Stimulated activated CD4-positive, alpha-beta T cell treated with anti-CD3 and anti-CD28 coated beads, TNF-alpha, amount 100 ng/mL, for 1 hour (primary cell): Measurements from ENCODE around the gene FREM3.
"Not testable (repeated sequence)": the region's sequence is repeated elsewhere in the genome, so short reads cannot be mapped to it uniquely, and the experiment has no call there.

Source experiments
- DNase-seq, 3 donors: peaks; one replicate each; pipeline ENCODE4 v3.0.0-alpha.2; 2020; ENCODE audit warnings: low read depth in 3 of 3, low spot score in 1 of 3

FREM3 gene

DNA sequence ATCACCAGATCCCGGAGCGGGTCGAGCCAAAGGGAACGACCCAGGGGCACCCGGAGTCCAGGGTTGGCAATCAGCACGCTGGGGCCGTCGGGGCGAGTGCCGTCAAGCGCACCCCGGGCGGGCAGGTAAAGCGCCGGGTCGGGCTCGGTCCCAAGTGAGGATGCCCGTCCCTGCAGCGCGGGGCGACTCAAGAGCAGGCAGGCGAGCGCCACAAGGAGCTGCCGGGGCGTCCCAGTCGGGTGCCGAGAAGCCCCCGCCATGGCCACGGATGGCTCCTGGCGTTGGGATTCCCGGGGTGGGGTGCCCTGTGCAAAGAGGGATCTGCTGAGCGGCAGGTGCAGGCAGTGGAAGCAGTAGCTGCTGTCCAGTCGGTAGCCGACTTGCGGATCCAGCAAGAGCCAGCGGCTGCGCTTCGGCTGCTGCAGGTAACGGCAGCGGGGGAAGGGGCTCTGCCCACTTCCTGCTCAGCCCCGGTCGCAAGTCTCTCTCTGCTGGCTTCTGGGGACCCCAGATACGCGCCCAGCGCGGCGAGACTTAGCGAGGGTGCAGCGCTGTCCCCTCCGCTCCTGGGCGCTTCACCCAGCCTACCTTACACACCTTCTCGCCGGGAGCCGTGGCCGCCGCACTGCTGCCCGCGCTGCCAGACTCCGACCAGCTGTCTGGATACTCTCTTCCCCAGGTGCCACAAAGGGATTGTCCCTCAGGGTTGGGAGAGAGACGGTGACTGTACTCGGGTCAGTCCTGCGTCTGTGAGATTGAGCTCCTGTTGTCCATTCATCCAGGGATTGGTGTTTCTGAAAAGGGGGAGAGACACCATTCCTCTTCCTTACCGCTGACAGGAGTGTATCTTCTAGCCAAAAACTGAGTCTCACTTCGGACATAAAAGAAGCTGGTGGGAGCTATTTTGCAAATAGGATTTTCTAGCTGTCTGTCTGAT is at the start of gene FREM3:
FREM3 (minus strand) TSS at position 260 of the 937 bp plus-strand sequence; CDS start at position 260, 0 bp downstream.
- DNase-seq, result no peak

DNA sequence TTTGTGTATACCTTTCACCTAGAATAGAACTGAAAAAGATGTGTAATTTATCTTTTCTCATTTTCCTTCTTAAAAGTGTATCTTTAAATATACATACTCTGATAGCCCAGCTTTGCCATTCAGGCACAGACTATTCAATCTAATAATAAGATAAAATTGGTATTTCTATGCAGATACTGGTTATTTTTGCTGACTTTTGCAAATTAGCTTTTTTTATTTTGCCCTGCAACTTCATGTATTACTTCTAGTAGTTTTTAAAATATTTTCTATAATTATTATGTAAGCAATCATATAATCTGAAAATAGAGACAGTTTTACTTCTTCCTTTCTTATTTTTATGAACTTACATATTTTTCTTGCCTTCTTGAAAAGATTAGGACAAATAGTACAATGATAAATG is 45.4 kb upstream of the FREM3 start:
- DNase-seq, result no peak

DNA sequence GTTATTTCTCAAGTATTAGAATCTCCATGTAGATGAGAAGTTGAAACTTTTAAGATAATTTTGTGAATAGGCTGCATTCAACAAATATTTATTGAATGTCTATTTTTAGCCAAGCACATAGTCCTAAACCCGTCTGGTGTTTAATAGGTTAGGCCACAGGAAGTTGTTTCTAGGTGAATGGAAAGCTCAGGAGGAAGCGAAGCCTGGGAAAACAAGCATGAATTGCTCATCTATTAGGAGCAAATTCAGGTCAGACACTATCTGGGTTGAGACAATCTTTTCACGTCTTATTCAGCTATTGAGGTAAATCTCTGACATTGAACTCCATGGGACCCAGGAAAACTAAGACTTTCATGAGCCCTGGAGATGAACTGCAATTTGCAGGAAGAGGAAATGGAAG is 43.1 kb upstream of the FREM3 start:
- DNase-seq, result no peak

DNA sequence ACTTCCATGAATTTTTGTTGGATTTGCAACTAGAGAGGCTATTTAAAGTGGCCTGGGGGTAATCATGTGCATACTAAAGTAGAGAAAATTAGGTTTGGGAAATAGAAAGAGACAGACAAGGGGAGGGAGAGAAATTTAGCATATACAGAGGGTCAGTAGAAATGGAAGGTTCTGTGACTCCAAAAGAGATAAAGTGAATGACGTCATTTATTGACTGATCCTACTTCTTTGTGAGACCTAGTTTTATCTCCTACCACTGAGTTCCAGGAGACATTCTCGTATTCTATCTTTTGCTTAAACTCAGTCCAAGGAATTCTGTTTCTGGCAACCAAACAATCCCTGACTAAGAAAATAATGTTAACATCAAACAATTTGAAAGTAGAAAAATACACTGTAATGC is 42.4 kb upstream of the FREM3 start:
- DNase-seq, result no peak

DNA sequence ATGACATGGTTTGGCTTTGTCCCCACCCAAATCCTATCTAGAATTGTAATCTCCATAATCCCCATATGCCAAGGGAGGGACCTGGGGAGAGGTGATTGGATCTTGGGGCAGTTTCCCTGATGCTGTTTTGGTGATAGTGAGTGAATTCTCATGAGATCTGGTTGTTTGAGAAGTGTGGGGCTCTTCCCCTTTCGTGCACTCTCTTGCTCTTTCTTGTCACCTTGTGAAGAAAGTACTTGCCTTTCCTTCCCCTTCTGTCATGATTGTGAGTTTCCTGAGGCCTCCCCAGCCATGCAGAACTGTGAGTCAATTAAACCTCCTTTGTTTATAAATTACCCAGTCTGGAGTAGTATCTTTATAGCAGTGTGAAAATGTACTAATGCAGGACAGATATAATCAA is 36.4 kb upstream of the FREM3 start:
- no peak for DNase-seq

DNA sequence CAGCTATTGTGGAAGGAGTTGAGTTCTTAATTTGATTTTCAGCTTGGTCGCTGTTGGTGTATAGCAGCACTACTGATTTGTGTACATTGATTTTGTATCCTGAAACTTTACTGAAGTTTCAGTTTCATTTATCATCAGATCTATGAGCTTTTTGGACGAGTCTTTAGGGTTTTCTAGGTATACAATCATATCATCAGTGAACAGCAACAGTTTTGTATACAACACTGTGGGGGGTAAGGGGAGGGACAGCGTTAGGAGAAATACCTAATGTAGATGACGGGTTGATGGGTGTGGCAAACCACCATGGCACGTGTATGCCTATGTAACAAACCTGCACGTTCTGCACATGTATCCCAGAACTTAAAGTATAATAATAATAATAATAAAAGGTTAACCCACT is 35.6 kb upstream of the FREM3 start:
- not testable (repeated sequence) for DNase-seq

DNA sequence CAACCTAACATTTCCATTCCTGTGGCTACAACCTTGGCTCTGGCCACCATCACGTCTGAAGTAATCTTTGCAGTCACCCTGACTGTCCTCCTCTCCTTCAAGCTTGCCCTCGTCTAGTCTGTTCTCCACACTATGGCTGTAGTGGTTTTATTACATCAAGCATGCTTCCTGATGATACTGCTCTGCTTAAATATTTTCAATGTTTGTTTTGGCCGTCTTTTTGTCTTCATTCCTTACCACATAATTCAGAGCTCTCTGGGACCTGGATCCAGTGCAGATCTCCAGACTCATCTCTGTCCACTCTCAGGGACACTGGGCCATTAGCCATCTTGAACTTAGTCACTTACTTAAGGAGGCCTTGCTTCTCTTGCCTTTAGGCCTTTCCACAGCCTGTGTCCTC is 27.7 kb upstream of the FREM3 start:
- DNase-seq, result no peak

DNA sequence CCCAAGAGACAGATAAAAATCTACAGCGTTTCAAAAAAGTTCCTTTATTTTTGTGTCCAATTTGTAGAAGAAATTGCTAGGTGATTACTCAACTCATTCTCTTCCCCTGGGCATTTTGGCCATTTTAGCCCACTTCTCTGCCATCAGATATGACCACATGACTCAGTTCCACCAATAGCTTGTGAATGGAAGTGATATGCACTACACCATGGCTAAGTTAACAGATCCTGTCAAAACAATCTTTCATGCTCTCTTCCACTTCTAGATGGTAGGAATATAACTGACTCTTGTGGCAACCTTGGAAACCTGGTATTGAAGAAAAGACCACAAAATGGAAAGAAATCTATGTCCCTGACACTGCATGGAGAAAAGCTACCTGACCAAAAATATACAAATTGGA is 26.2 kb upstream of the FREM3 start:
- no peak for DNase-seq

DNA sequence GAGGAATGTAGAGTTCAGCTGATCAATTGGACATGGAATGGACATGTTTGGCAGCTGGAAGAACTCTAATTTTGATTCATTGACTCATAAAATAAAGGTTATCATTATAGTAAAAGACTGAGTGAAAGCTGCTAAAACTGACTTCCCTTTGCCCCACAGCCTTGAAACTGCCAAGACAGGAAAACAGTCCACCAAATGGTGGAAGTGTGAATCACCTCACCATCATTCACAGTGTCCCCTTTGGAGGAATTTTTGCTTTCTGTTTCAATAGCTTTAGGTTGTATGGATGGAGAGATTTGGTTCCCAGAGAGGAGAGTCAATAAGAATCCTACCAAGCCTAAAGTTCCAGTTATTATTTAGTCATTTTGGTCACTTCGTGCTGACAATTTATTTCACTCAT is 20.8 kb upstream of the FREM3 start:
- DNase-seq, result no peak

DNA sequence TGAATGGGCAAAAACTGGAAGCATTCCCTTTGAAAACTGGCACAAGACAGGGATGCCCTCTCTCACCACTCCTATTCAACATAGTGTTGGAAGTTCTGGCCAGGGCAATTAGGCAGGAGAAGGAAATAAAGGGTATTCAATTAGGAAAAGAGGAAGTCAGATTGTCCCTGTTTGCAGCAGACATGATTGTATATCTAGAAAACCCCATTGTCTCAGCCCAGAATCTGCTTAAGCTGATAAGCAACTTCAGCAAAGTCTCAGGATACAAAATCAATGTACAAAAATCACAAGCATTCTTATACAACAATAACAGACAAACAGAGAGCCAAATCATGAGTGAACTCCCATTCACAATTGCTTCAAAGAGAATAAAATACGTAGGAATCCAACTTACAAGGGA is 18.3 kb upstream of the FREM3 start:
- DNase-seq, result not testable (repeated sequence)

DNA sequence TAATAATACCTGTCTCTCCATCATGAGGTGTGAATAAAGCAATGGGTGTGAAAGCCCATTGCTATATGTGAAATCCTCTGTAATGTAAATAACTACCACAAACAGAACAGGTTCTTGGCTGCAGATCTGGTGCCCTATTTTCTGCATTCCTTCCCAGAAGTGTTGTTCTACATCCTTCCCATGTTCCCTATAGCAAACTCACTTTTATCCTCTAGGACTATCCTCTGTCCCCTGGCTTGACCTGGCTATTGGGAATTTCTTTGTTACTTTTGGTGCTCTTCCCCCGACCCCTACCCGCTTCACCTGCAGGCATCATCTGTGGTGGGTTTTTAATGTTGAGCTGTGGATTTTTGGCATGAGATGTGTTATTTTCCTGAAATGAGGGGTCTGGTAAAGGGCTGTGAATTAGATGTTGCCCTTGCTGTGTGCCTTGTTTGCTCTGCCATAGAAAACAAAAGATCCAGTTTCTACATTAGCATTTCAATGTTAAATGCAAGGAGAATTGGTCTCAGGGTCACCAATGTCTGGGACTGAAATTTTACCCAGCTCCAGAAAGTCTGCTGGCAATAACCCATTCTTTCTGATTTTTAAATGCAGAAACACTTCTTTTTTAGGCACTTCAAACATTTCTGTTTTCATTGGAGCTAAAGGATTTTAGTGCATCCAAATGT is 13.6 kb upstream of the FREM3 start:
- no peak for DNase-seq

DNA sequence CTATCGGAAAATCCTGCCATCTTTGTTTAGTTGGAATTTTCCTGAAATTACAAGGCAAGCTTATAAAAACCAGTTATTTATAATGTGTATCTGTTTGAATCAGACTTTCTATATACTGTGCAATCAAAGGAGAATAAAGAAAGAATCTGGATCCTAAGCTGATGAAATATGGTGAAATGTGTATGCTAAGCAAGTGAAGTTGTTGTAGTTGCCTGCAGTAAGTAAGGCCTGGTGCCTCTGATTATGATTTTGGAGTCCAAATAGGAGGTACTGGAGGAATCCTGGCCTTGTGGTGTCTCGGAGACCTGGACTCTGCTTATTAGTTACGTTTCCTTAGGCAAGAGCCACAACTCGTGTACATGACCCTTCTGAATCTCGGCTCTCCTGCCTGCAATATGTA is 13.1 kb upstream of the FREM3 start:
- no peak for DNase-seq

DNA sequence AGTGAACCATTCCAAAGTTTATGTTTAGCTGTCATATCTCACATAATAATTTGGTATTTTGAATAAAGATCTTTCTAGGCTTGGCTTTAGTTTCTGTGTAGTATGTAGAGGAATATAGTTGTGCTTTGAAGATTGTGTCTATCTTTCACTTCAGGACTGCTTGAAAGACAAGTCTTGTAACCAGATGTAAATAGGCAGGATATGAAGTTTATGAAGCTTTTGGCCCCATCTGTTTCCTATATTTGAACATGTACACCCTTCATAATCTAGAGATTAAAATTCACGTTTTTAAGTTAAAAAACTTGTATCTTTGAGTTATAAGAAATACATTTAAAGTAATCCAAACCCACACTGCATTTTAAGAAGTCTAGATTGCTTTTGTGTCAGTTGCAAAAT is 11.7 kb upstream of the FREM3 start:
- DNase-seq, result no peak

DNA sequence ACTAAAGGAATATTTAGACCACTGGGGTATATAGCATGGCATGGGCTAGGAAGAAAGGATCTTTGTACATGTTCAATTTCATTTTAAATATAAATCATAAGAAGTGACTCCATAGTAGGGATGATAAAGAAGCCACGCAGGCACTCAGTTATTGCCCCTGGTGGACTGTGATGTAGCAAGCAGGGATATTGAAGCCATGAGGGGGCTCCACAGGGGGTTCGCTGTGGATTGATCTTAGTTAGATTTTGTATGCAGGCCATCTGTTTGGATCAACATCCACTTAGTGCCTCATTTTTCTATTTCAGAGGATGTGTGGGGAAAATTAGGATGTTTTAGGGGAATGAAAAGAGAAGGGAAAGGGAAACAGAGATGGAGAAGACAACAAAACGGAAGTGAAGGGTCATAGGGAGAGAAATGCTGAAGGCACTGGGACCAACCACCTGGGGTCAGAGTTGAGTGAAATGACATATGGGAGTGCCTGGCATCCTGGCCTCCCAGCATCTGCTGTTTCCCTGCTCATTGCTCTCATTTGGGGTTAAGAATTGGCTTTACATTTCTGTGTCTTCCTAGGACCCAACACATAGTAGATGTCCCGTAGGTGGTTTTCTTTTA is 11.2 kb upstream of the FREM3 start:
- no peak for DNase-seq

DNA sequence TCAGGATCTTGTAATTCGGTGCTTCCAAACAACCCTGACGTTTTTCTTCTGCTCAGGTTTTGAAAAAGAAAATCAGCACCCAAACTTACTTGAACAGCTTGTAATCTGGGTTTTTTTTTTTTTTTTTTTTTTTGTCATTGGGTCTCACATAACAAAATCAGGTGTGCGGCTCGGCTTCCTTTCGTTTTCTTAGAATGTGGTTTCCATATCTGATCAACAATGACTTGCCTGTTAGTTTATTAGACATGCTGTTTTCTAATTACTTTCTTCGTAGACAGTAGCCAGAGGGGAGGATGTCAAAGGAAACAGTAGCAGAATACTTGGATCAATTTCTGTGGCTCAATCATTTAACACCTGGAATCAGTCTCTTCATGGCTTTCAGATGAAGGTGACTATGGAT is 890 bp upstream of the FREM3 start:
- no peak for DNase-seq

DNA sequence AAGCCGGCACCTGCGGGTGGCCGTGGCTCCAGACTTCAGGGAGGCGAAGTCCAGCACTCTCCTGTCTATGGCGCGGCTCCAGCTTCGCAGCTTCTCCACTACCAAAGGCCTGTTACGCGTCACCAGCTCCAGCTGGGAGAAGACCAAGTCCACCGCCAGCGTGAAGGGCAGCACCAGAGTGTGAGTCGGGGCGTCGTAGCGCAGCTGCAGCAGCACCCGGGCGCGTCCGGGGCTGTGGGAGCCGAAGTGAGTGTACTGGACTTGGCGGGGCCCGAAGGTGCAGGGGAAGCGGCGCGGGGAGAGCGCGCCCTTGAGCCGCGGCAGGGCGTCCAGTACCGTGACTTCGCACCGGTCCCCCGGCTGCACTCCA is 444 bp downstream of the FREM3 start:
- DNase-seq, result no peak

DNA sequence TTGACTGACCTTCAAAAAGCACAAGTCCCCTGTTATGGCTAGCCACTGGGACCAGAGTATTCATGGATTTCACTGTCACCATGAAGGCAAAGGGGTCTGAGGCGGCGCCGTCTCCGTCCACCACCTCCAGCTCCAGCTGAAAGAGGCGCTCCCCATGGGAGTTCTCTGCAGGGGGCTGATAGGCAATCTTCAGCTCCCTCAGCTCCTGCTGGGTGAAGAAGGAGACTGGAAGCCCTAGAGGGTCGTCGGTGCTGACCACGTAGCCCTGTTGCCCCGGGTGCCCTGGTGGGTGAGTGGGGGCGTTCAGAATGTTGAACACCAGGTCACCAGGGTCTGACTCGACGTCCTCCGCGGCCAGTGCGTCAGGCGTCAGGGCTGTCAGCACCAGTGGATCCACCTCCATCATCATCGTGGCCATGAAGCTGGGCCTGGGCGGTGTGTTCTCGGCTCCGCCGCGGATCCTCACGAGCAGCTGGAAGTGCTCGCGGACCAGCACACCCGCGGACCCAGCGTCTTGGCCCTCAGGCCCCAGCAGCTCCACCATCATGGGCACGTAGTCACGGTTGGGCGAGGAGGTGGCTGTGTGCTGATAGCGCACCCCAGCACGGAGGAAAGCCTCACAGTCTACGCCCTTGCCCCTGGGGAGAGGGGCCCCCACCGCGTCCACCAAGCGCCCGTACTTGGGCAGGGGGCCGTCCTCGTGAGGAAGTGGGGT is 987 bp downstream of the FREM3 start:
- DNase-seq, result no peak

DNA sequence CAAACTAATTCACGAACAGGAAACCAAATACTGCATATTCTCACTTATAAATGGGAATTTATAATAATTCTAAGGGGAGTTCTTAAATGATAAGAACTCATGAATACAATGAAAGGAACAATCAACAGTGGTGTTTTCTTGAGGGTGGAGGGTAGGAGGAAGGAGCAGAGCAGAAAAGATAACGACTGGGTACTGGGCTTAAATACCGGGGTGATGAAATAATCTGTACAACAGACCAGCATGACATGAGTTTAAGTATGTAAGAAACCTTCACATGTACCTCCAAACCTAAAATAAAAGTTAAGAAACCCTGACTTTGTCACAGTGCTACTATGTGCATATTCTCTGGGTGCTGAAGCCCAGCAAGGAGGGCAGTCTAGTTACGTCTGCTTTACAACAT is 6.6 kb downstream of the FREM3 start:
- DNase-seq, result no peak

DNA sequence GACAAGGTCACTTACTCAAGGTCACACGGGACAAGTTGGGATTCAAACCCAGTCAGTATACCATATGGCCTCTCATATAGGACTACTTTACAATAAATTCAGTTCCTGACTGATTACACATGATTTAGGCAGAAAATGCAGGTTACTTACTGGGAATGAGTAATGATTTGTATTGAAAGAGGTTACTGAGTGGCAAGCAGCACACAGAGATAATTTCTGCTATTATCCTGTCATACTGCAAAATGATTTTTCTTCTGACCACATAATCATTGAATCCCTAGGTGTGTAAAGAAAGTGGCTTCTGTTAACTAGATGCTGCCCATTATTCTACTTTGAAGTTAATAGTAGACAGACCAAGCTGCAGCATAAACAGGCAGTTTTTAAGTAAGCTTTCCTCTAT is 8.2 kb downstream of the FREM3 start:
- no peak for DNase-seq

DNA sequence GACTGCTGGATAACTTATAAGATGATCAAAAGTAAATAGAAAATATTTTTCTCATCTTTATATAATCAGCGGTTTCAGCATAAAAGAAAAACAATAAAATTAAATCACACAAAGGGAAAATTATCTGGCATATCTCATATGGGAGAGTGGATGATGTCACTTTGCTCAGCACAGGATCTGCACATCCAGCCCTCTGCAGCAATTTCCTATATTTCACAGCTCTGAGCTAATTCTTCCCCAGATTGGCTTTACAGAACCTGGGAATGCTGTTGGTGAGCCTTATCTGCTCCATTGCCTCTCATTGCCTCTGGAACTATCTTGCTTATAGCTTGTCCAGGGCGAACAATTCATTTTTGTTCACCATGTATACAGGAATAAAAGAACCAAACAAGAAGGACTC is 21.0 kb downstream of the FREM3 start:
- DNase-seq, result no peak

DNA sequence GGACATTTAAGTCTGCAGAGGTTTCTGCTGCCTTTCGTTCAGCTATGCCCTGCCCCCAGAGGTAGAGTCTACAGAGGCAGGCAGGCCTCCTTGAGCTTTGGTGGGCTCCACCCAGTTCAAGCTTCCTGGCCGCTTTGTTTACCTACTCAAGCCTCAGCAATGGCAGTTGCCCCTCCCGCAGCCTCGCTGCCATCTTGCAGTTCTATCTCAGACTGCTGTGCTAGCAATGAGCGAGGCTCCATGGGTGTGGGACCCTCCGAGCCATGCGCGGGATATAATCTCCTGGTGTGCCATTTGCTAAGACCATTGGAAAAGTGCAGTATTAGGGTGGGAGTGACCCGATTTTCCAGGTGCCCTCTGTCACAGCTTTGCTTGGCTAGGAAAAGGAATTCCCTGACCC is 26.8 kb downstream of the FREM3 start:
- DNase-seq, result not testable (repeated sequence)
